ENCODE data around the gene LIX1L. TPM values are rescaled to one million over a fixed set of nuclear protein-coding genes. Genes with fewer than 3 reads are reported as not detected.

LIX1L gene
- total and polyA plus RNA-seq, 2 of the 4 experiments (the other 2 are of a cell fraction): 14.7 to 28.8 TPM

Other genes starting within 250 kb of the LIX1L start
- gene CD160, start 238.5 kb downstream of the LIX1L start, total RNA-seq (2012; rRNA removed): not detected in 2 replicates
- gene CD160, start 238.5 kb downstream of the LIX1L start, polyA plus RNA-seq (2012; rRNA removed): not detected in 2 replicates
- 22.5 and 22.9 TPM in 2 replicates for gene RNF115, start 133.9 kb downstream of the LIX1L start, total RNA-seq (2012; rRNA removed)
- gene RNF115, start 133.9 kb downstream of the LIX1L start, polyA plus RNA-seq (2012; rRNA removed): 11.5 and 13.5 TPM in 2 replicates
- 69.4 and 94.1 TPM in 2 replicates for gene POLR3C, start 133.8 kb downstream of the LIX1L start, total RNA-seq (2012; rRNA removed)
- gene POLR3C, start 133.8 kb downstream of the LIX1L start, polyA plus RNA-seq (2012; rRNA removed): 47.0 and 49.4 TPM in 2 replicates
- gene NUDT17, start 112.4 kb downstream of the LIX1L start, total RNA-seq (2012; rRNA removed): 2.3 and 2.8 TPM in 2 replicates
- gene NUDT17, start 112.4 kb downstream of the LIX1L start, polyA plus RNA-seq (2012; rRNA removed): 1.6 and 2.8 TPM in 2 replicates
- gene PIAS3, start 98.9 kb downstream of the LIX1L start, total RNA-seq (2012; rRNA removed): 10.8 and 11.1 TPM in 2 replicates
- 52.9 and 53.7 TPM in 2 replicates for gene PIAS3, start 98.9 kb downstream of the LIX1L start, polyA plus RNA-seq (2012; rRNA removed)
- gene ANKRD35, start 72.2 kb downstream of the LIX1L start, total RNA-seq (2012; rRNA removed): 0.90 and 1.1 TPM in 2 replicates
- 2.4 TPM in 2 replicates for gene ANKRD35, start 72.2 kb downstream of the LIX1L start, polyA plus RNA-seq (2012; rRNA removed)
- gene ITGA10, start 48.0 kb downstream of the LIX1L start, total RNA-seq (2012; rRNA removed): 0.83 and 0.90 TPM in 2 replicates
- 1.3 TPM in 2 replicates for gene ITGA10, start 48.0 kb downstream of the LIX1L start, polyA plus RNA-seq (2012; rRNA removed)
- 15.4 and 19.7 TPM in 2 replicates for gene PEX11B, start 39.3 kb downstream of the LIX1L start, total RNA-seq (2012; rRNA removed)
- gene PEX11B, start 39.3 kb downstream of the LIX1L start, polyA plus RNA-seq (2012; rRNA removed): 22.5 and 24.3 TPM in 2 replicates
- gene RBM8A, start 30.5 kb downstream of the LIX1L start, total RNA-seq (2012; rRNA removed): 94.1 and 228 TPM in 2 replicates
- 203 and 251 TPM in 2 replicates for gene RBM8A, start 30.5 kb downstream of the LIX1L start, polyA plus RNA-seq (2012; rRNA removed)
- 0.56 and 0.90 TPM in 2 replicates for gene ANKRD34A, start 6.6 kb upstream of the LIX1L start, total RNA-seq (2012; rRNA removed)
- 1.9 and 2.3 TPM in 2 replicates for gene ANKRD34A, start 6.6 kb upstream of the LIX1L start, polyA plus RNA-seq (2012; rRNA removed)
- 7.9 and 10.3 TPM in 2 replicates for gene POLR3GL, start 6.7 kb upstream of the LIX1L start, total RNA-seq (2012; rRNA removed)
- gene POLR3GL, start 6.7 kb upstream of the LIX1L start, polyA plus RNA-seq (2012; rRNA removed): 15.3 and 16.3 TPM in 2 replicates
- gene TXNIP, start 38.6 kb upstream of the LIX1L start, total RNA-seq (2012; rRNA removed): 60.0 and 77.2 TPM in 2 replicates
- gene TXNIP, start 38.6 kb upstream of the LIX1L start, polyA plus RNA-seq (2012; rRNA removed): 21.8 and 36.4 TPM in 2 replicates
- not detected in 2 replicates for gene HJV, start 63.7 kb upstream of the LIX1L start, total RNA-seq (2012; rRNA removed)
- not detected in 2 replicates for gene HJV, start 63.7 kb upstream of the LIX1L start, polyA plus RNA-seq (2012; rRNA removed)
- gene NBPF10, start 186.8 kb upstream of the LIX1L start, total RNA-seq (2012; rRNA removed): 1.1 and 1.4 TPM in 2 replicates
- gene NBPF10, start 186.8 kb upstream of the LIX1L start, polyA plus RNA-seq (2012; rRNA removed): 0.86 and 0.91 TPM in 2 replicates

Data from IMR-90 (cell line).